HG03097 (cell line): Measurements from ENCODE around the gene CFLAR.
A peak's percentile ranks its signal among the peaks of the same experiment; 100 is the strongest.
"Not testable (repeated sequence)": the region's sequence is repeated elsewhere in the genome, so short reads cannot be mapped to it uniquely, and the experiment has no call there.

Experiments
- ATAC-seq: cut with Tn5 transposase; IDR thresholded peaks from one replicate; pipeline ENCODE4 v1.9.1; 2021; ENCODE audit not compliant: unreplicated experiment, low FRiP score

CFLAR gene

DNA sequence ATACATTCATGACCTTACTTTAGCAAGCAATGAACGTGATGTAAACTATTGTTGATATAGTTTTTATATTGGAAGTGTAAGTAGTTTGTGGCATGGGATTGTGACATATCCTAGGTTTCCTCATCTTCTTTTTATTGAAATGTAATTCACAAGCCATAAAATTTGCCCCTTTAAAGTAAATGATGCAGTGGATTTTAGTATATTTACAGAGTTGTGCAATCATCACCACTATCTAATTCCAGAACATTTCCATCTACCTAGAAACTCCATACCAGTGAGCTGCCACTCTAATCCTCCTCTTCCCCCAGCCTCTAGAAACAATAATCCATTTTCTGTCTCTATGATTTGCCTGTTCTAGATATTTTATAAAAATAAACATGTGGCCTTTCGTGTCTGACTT lies 56.3 kb downstream of the CFLAR start:
- no peak for ATAC-seq

DNA sequence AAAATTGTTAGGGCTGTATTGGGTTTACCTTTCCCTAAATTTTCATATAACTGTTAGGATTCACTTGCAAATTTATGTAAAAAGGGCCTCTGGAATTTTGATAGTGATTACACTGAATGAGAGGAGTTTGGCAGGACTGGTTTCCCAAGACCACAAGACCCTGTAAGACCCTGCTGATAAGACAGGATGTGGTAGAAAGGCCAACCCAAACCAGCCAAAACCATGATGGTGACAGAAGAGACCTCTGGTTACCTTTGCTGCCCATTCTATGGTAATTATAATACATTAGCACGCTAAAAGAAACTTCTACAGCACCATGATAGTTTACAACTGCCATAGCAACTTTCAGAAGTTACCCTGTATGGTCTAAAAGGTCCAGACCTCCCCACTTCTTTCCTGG lies 58.7 kb downstream of the CFLAR start:
- no peak for ATAC-seq

DNA sequence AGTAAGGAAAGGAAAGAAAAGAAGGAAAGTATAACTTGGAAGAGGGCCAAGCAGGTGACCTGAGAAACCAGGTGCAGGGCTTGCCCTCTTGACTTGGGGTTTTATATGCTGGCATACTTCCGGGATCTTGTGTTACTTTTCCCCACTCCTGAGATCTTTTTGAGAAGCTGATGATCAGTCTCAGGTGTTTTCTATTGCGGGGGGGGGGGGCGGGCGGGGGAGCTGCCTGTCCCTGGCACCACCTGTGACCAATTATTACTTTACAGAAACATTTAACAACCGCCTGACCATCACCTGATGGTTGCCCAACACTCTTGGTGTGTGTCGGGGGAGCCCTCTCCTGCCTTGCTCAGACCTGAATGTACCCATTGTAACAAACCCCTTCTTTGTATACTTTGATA lies 60.1 kb downstream of the CFLAR start:
- no peak for ATAC-seq

DNA sequence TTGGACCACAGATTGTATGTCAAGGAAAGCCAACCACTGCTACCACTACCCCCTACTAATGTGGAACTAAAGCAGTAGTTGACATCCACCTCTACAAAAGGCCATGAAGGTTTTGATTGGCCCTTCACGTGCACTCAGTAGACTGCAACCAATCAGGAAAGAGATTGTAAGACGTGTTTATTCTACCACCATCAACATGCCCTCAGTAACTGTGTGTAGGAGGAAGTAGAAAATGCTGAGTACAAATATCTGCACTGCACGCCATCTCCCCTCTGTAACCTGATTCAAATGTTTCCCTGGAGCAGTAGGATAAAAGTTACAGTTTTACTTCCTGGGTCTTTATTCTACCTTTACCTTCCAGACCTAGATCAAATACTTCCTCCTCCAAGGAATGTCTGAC lies 64.0 kb downstream of the CFLAR start:
- no peak for ATAC-seq

DNA sequence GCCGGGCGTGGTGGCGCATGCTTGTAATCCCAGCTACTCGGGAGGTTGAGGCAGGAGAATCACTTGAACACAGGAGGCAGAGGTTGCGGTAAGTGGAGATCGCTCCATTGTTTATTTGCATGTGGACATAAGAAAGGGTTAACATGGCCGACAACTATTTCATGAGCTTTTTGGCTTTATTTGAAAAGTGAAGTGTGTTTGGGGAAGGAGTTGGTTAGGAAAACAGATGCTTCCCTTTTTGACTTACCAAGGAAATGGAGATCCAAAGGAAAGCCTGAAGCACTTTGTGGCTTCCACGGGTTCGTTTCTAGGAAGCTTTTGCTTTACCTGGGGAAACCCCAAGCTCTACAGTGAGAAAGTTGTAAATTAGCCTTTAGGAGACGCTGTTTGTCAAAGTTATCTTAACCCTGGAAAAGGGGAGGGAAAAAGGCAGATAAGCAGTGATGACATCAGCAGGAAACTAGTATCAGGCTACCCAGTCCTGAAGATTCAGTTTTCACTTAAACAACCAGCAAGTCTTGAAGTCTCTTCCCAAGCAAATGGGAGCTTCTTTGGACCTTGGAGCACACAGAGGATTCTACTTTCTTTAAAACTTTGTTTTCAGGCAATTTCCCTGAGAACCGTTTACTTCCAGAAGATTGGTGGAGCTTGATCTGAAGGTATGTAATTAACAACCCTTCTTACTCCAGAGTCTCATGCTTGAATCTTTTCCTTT lies 66.8 kb downstream of the CFLAR start, which contains the start of gene CASP10:
TSS of gene CASP10 (plus strand) at position 492 of the 715 bp plus-strand sequence. CDS start 2,637 bp downstream, outside the sequence.
- peak; percentile 67 for ATAC-seq

DNA sequence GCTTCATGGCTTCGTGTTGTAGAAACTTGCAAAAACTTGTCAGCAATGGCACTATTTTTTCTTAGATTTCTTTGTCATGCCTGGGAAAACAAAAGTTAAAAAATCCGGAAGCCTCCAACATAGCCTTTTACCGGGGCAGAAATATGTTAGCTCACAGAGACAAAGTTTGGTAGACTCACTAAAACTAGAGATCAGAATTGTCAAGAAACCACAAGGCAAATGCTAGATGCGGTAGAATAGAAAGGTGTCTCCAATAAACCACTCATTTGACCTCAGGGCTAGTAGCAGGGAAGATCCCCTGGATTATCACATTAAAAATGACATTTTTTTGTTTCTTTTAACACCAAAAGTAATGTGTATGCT lies 67.4 kb downstream of the CFLAR start:
- no peak for ATAC-seq

DNA sequence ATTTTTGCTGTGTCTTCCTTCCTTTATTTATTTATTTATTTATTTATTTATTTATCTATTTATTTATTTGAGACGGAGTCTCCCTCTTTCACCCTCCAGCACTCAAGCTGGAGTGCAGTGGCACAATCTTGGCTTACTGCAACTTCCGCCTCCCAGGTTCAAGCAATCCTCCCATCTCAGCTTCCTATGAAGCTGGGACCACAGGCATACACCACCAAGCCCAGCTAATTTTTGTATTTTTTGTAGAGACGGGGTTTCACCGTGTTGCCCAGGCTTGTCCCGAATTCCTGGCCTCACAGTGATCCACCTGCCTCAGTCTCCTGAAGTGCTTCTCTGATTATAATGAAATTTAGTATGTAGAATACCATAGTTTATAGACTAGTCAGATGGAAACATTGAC lies 67.9 kb downstream of the CFLAR start:
- ATAC-seq = not testable (repeated sequence)

DNA sequence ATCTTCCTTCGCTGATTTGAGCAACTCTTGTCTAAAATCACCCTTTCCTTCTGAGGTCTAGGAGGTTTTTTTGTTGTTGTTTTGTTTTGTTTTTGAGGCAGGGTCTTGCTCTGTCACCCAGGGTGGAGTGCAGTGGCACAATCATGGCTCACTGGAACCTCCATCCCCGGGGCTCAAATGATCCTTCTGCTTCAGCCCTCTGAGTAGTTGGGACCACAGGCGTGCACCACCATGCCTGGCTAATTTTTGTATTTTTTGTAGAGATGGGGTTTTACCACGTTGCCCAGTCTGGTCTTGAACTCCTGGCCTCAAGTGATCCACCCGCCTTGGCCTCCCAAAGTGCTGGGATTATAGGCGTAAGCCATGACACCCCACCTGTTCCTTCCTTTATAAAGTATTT lies 68.3 kb downstream of the CFLAR start:
- ATAC-seq = not testable (repeated sequence)

DNA sequence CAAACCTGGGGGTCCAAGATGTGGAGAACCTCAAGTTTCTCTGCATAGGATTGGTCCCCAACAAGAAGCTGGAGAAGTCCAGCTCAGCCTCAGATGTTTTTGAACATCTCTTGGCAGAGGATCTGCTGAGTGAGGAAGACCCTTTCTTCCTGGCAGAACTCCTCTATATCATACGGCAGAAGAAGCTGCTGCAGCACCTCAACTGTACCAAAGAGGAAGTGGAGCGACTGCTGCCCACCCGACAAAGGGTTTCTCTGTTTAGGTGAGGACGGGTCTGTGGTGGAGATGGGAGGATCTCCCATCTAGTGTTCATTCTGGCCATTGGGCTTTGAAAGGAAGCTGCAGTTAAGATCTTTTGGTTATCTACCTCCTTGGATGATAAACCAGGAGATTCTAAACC lies 69.9 kb downstream of the CFLAR start:
- no peak for ATAC-seq

DNA sequence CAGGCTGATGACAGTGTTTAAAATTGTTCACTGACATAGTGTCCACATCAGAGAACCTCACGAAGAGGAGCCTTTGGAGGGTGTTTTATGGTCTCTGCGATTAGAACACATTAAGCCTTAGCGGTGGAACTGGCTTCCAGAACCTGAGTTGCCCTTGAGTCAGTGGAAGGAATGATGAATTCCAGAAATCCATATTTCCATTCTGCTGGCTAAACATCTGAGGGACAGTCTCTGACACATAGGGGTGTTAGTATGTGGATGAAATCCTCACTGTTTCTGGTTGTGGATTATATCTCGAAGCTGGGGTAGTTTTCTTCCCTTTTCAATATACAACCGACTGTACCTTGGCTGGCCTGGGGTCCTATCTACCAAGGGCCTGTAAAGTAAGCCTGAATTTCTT lies 71.0 kb downstream of the CFLAR start:
- no peak for ATAC-seq

DNA sequence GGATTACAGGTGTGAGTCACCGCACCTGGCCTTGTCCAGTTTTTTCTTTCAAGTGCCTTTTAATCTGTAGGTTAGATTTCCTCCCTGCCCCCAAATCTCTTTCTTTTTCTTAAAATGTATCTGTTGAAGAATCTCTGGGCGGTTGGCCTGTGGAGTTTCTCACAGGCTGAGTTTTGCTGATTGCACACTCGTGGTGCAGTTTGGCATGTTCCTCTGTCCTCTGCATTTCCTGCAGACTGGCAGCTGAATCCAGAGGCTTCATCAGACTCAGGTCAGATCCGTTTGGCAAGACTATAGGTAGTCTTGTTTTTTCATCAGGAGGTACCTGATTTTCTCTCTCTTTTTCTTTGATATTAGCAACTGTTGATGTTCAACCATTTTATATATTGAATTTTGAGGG lies 72.5 kb downstream of the CFLAR start:
- no peak for ATAC-seq

DNA sequence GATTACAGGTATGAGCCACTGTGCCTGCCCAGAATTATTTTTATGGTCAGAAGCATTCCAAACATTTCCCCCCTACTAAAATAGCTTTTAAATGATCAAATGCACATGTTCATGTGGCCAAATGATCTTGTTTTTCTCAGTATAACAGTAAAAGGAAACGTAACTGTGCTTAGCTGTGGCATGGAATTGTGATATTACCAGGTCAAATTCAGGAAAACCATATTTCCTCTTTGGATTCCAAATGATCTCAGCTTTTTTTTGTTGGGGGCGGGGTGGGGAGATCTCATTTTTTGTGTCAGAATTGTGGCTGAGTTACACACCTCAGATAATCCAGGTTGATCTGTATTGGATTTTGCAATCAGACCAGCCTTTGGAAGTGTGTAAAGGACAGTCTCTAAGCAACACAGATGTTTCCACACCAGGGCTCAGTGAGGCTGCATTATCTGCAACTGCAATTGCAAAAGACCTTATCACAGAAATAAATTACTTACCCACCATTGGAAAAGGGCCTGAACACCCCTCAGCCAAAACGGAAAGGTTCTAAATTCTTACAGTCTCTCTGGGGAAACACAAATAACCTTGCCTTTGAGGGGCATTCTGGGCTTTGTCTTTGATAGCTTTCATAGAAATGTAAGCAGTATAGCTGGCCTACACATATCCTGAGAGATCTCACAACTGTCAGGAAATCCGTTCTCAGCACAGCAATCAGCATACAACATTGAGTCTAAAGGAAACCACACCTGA lies 75.3 kb downstream of the CFLAR start:
- peak; percentile 41 for ATAC-seq

DNA sequence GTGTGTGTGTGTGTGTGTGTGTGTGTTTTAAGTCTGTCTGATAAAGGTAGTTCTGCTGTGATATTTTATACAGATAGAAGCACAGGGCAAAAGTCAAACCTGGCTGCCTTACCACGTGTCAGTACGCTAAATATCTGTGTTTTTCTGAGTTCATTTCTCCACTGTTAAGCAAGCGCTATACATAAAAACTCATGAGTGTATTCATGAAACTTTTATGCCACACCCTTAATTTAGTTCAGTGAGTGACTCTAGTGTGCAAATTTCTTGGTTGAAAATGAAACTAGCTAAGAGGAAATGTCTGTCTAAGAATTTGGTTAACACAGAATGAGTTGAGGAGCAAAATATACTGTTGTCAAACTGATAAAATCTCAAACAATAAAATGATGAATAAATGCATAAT lies 78.1 kb downstream of the CFLAR start:
- ATAC-seq = peak; percentile 71

DNA sequence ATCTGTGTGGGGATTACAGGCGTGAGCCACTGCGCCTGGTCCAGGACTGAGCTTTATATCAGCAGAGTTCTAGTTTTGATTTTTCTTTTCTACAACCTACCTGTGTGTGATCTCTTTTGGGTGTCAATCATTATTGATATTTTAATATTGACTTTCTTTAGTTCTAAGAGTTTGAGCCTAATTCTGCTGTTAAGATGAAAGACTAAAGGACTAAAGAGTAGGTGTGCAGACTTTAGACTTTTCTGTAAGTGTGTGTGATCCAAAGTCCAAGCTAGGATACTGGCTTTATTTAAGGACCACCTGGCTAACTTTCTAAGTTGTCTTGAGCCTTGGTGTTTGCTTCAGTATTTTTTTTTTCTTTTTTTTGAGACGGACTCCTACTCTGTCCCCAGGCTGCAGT lies 79.4 kb downstream of the CFLAR start:
- no peak for ATAC-seq

DNA sequence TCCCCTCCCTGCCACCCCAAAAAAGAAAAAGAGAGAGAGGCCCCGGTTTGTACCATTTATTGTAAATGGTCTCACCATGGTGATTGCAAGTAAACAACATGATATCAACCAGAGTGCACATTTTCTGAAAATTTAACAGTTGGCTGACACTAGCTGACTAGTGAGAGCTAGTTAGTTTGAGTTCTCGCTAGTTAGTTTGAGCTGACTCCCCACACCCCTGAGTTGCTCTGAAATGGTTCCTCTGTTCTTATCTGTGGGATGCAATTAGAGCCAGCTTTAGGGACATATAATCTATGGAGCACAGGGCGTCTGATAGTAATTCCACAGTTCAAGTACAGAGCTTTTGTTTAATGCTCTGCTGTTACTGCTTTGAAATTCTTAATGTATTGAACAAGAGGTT lies 80.0 kb downstream of the CFLAR start:
- no peak for ATAC-seq

DNA sequence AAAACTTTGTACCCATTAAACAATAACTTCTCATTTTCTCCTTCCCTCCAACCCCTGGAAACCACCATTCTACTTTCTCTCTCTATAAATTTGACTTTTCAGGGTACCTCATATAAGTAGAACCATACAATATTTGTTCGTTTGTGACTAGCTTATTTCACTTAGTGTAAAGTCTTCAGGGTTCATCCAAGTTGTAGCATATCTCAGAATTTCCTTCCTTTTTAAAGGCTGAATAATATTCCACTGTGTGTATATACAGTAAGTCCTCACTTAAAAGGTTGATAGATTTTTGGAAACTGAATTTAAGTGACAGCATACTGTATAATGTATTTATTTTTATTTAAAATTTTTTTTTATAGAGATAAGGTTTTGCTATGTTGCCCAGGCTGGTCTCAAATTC lies 80.8 kb downstream of the CFLAR start:
- no peak for ATAC-seq

DNA sequence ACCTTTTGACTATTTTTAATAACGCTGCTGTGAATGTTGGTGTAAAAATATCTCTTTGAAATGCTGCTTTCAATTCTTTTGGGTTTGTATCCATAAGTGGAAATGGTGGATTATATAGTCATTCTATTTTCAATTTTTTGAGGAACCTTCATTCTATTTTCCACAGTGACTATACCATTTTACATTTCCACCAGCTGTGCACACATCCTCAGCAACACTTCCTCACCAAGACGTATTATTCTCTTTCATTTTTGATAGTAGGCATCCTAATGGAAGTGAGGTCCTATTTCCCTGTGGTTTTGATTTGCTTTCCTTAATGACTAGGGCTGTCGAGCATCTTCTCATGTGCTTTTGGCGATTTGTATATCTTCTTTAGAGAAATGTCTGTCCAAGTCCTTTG lies 81.8 kb downstream of the CFLAR start:
- no peak for ATAC-seq

DNA sequence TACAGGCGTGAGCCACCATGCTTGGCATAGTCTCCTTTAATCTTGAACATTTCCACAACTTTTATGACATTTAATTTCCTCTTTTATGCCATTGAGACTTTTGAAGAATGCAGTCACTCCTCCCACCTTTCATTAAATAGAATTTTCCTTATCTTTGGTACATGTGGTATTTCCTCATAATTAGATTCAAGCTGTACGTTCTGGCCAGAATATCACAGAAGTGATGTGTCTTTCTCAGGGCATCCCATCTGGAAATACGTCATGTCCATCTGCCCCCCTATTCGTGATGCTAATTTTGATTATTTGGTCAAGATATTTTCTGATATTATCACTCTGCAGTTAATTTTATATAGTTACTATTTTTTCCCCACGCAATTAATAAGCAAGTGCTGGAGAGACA lies 83.9 kb downstream of the CFLAR start:
- ATAC-seq = no peak

DNA sequence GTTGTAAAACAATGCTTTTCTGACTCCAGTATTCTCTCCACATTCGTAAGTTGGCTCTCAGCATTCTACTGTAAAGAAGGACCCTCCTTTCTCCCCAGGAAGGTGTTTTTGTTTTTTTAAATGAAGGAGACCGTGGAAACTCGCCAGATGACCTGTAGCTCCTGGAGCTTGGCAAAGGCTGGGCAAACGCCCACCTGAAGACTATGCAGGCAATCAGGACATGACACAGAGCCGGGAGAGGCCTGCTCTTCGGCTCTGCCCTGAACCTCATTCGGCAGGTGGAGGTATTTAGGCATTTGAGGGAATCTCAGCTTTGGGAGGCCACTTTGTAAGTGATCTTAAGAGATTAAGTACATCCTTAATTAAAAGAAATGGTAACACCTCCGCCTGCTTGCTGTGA lies 84.4 kb downstream of the CFLAR start:
- no peak for ATAC-seq

DNA sequence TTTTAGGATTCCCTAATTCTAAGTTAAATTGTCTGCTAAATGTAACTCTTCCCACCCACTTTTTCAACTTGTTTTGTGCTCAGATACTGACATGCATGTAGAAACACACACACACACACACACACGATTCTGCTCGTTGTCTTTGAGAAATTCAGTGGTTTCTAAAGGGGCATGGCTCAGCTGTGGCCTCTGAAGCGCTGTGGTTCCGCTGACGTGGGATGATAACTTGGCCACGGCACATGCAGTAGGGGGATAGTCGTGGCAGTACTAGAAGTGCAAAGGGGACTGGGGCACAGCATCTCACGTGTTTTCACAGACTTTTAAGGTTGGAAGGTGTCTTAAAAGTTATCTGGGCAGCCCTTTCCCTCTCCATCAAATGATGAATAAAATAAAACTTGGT lies 85.4 kb downstream of the CFLAR start:
- ATAC-seq = no peak

DNA sequence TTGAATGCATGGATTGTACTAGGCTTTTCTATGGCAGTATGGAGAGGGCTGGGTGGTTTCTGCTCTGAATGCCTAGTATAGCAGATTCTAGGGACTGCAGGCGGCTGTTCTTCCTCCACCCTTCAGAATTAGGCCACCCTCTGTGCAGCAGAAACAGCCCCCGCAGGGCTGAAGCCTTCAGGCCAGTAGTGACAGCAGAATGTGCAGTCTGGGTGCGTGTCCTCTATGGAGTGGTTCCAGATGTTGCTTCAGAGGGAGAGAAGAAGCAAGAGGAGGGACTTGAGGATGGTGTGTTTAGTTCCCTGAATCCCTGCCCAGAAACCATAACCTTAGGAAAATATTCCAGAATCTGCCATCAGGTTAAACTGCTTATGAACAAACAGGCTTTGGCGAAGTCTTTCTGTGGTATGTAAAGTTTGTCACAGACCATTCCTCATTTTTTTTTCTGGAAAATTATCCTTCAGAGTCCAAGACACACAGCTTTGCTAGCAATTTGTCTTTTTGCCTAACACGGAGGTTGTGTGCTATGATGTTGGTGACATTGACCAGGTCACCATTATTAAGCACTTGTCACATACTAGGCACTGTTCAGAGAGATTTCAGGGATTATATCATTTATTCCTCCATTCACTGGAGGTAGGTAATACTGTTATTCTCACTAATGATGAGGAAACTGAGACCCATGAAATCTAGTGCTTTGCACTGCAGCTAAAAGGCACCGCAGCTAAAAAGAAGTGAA lies 88.1 kb downstream of the CFLAR start:
- no peak for ATAC-seq
